OCI-LY3 (cell line): ENCODE data around the gene GPR107.
"Not testable (repeated sequence)": the region's sequence is repeated elsewhere in the genome, so short reads cannot be mapped to it uniquely, and the experiment has no call there.

Experiments
- H2AFZ ChIP-seq: fragments of 200-600, 300-600 bp; shearing (Covaris generic); 2 replicates; pipeline ENCODE4 v1.6.0; 2014; ENCODE audit warnings: antibody characterized with exemption, low read depth, low read length
- H3K27ac ChIP-seq: fragments of 200-600, 300-600 bp; sonication (generic); 2 replicates; pipeline ENCODE4 v1.5.1; 2014; ENCODE audit warnings: mild to moderate bottlenecking, low read length, moderate library complexity, mixed read lengths
- H3K27me3 ChIP-seq: fragments of 200-600, 300-600 bp; sonication (generic); 2 replicates; pipeline ENCODE4 v1.6.1; 2014; ENCODE audit warnings: low read depth, low read length, mixed read lengths
- H3K36me3 ChIP-seq: fragments of 200-600, 300-600 bp; sonication (generic); replicated peaks from 2 replicates; pipeline ENCODE3; 2014; ENCODE audit warnings: low read depth, low read length, mixed read lengths
- H3K4me1 ChIP-seq: fragments of 300-600, 200-600 bp; sonication (generic); 2 replicates; pipeline ENCODE4 v1.6.1; 2014; ENCODE audit warnings: low read length, mixed read lengths
- H3K4me2 ChIP-seq: fragments of 200-600, 300-600 bp; sonication (generic); 2 replicates; pipeline ENCODE4 v1.6.1; 2014; ENCODE audit warnings: low read length, mixed read lengths
- H3K4me3 ChIP-seq: fragments of 300-600, 200-600 bp; sonication (generic); 2 replicates; pipeline ENCODE4 v1.5.1; 2014; ENCODE audit warnings: antibody characterized with exemption, mild to moderate bottlenecking, low read length, moderate library complexity
- H3K79me2 ChIP-seq: fragments of 300-600, 200-600 bp; shearing (Covaris generic); 2 replicates; pipeline ENCODE4 v1.6.1; 2014; ENCODE audit warnings: mild to moderate bottlenecking, low read length, mixed read lengths
- H3K9ac ChIP-seq: fragments of 300-600, 200-600 bp; shearing (Covaris generic); 2 replicates; pipeline ENCODE4 v1.6.0; 2014; ENCODE audit warnings: mild to moderate bottlenecking, low read length, moderate library complexity
- H3K9me3 ChIP-seq: fragments of 200-600, 300-600 bp; shearing (Covaris generic); 2 replicates; pipeline ENCODE4 v1.6.1; 2014; ENCODE audit warnings: low read length, mixed read lengths; ENCODE audit not compliant: insufficient read depth
- H4K20me1 ChIP-seq: fragments of 200-600, 300-600 bp; sonication (generic); 2 replicates; pipeline ENCODE4 v1.6.1; 2016; ENCODE audit warnings: low read length, mixed read lengths; ENCODE audit not compliant: insufficient read depth
- CTCF ChIP-seq: fragments of 200-600, 300-600 bp; sonication (generic); IDR thresholded peaks from 2 replicates; pipeline ENCODE4 v1.5.1; 2014; ENCODE audit warnings: antibody characterized with exemption, low read length, low read depth
- EZH2phosphoT487 ChIP-seq: fragments of 200-600 bp; shearing (Covaris generic); IDR thresholded peaks from 2 replicates; pipeline ENCODE4 v1.6.1; 2018; ENCODE audit warnings: antibody characterized with exemption, mixed run types, low read depth

GPR107 gene

GRCh38 chr9:130010151-130010988 lies 43.3 kb upstream of the GPR107 start:
- no peak overlapping the region for H2AFZ ChIP-seq
- no peak for TF ChIP-seq CTCF
- TF ChIP-seq EZH2phosphoT487: no peak
- peak overlapping the region; percentile 42 for H3K4me3 ChIP-seq
- peaks cover 78% of the 10 kb centered on the region for H3K4me1 ChIP-seq
- peak overlapping the region; percentile 45; the same call in 1 of the 2 replicates for H3K9ac ChIP-seq
- H4K20me1 ChIP-seq: peaks cover 97% of the 10 kb centered on the region
- peak overlapping the region; percentile 80 for H3K27ac ChIP-seq
- peak overlapping the region; percentile 59 for H3K4me2 ChIP-seq
- peaks cover 48% of the 10 kb centered on the region for H3K36me3 ChIP-seq
- peaks cover 99% of the 10 kb centered on the region for H3K79me2 ChIP-seq
- no peaks in the 10 kb centered on the region for H3K27me3 ChIP-seq
- H3K9me3 ChIP-seq: no peaks in the 10 kb centered on the region

GRCh38 chr9:130013326-130013725 lies 40.4 kb upstream of the GPR107 start:
- Histone ChIP-seq H3K27ac (0 out of 2 replicates have a peak overlapping the region, but pooled peaks have one; percentile 22), H3K36me3 (peaks cover 60% of the 10 kb centered on the region), H2AFZ (no peak overlapping the region), H3K9me3 (no peaks in the 10 kb centered on the region), H4K20me1 (peaks cover 94% of the 10 kb centered on the region), H3K4me2 (no peak overlapping the region), H3K79me2 (peaks cover 99% of the 10 kb centered on the region), H3K9ac (no peak overlapping the region), H3K4me1 (peaks cover 60% of the 10 kb centered on the region), H3K27me3 (no peaks in the 10 kb centered on the region), H3K4me3 (no peak overlapping the region)
- TF ChIP-seq EZH2phosphoT487 (no peak), CTCF (no peak)

GRCh38 chr9:130015353-130016019 lies 38.2 kb upstream of the GPR107 start:
- Histone ChIP-seq H3K79me2 (peaks cover 99% of the 10 kb centered on the region), H3K4me3 (no peak overlapping the region), H3K9me3 (no peaks in the 10 kb centered on the region), H3K9ac (no peak overlapping the region), H3K4me2 (no peak overlapping the region), H4K20me1 (peaks cover 91% of the 10 kb centered on the region), H3K27me3 (no peaks in the 10 kb centered on the region), H3K4me1 (peaks cover 59% of the 10 kb centered on the region), H3K36me3 (peaks cover 80% of the 10 kb centered on the region), H2AFZ (no peak overlapping the region), H3K27ac (no peak overlapping the region)
- TF ChIP-seq EZH2phosphoT487 (no peak), CTCF (no peak)

- H3K27me3 ChIP-seq: no peaks in the 10 kb centered on the region
- peaks cover 100% of the 10 kb centered on the region for H3K79me2 ChIP-seq
- H3K4me1 ChIP-seq: peaks cover 61% of the 10 kb centered on the region
- no peak overlapping the region for H2AFZ ChIP-seq
- no peak overlapping the region for H3K9ac ChIP-seq
- TF ChIP-seq CTCF: no peak
- no peak for TF ChIP-seq EZH2phosphoT487
- peaks cover 84% of the 10 kb centered on the region for H3K36me3 ChIP-seq
- H3K27ac ChIP-seq: peak overlapping the region; percentile 33
- H3K9me3 ChIP-seq: no peaks in the 10 kb centered on the region
- no peak overlapping the region for H3K4me2 ChIP-seq
- H3K4me3 ChIP-seq: no peak overlapping the region
- peaks cover 91% of the 10 kb centered on the region for H4K20me1 ChIP-seq
These were observed 36.6 kb upstream of the GPR107 start for GRCh38 chr9:130017076-130017475.

GRCh38 chr9:130017510-130017909 lies 36.2 kb upstream of the GPR107 start:
- Histone ChIP-seq H3K27ac (peak overlapping the region; percentile 33; the same call in 1 of the 2 replicates), H4K20me1 (peaks cover 86% of the 10 kb centered on the region), H3K4me1 (peaks cover 61% of the 10 kb centered on the region), H3K79me2 (peaks cover 100% of the 10 kb centered on the region), H3K36me3 (peaks cover 80% of the 10 kb centered on the region)
- H3K27me3 ChIP-seq, H2AFZ ChIP-seq, H3K9me3 ChIP-seq, H3K4me3 ChIP-seq, H3K9ac ChIP-seq, H3K4me2 ChIP-seq: not testable (repeated sequence)
